ENCODE data around the gene ALCAM.

DNA sequence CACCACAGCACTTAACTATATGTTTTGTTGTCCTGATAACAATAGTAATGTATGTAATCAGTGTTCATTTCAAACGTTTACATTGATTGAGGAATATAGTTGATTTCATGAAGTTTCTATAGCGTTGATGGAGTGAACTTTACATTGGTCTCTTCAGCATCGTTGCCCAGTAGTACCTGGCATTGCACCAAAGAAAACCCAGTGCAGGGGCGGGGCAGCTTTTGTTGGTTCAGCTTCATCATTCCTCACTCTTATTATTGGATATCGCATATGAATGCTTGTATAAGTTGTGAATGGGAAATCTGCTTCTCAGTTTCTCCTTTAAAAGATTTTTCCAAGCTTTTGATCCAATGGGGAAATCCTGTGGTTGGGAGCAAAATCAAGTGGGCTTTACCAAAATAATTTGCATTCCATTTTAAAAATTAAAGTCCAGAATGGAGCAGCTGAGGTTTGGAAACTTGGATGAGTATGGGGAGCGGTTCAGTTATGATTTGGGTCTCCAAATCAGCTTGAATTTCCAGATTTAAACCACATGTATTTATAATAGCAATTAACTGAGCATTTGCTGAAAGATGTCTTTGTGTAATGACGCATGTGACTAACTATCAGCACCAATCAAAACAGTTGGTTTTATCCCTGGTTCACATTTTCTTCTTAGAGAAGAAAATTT, 213.7 kb downstream of the ALCAM start:
- TF ChIP-seq, protein P1, sequence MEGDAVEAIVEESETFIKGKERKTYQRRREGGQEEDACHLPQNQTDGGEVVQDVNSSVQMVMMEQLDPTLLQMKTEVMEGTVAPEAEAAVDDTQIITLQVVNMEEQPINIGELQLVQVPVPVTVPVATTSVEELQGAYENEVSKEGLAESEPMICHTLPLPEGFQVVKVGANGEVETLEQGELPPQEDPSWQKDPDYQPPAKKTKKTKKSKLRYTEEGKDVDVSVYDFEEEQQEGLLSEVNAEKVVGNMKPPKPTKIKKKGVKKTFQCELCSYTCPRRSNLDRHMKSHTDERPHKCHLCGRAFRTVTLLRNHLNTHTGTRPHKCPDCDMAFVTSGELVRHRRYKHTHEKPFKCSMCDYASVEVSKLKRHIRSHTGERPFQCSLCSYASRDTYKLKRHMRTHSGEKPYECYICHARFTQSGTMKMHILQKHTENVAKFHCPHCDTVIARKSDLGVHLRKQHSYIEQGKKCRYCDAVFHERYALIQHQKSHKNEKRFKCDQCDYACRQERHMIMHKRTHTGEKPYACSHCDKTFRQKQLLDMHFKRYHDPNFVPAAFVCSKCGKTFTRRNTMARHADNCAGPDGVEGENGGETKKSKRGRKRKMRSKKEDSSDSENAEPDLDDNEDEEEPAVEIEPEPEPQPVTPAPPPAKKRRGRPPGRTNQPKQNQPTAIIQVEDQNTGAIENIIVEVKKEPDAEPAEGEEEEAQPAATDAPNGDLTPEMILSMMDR (conservative IDR thresholded peaks at IDR 0.05; ENCODE audit: low read length): no peak
- no peak for TF ChIP-seq EZH2phosphoT487 (IDR thresholded peaks at IDR 0.05; ENCODE audit: borderline replicate concordance, low read depth, low read length)

Measured in OCI-LY7 (cell line).